H54 (cell line): ENCODE measurements around the gene KIAA0040.
"Not testable (repeated sequence)": the region's sequence is repeated elsewhere in the genome, so short reads cannot be mapped to it uniquely, and the experiment has no call there.

Experiments
- DNase-seq: peaks from one replicate; pipeline ENCODE4 v3.0.0; 2011; ENCODE audit warnings: low spot score, mixed read lengths; ENCODE audit not compliant: insufficient read length
- FAIRE-seq: peaks from 3 replicates; lab custom pipeline; 2011; peaks lifted over from hg19 to GRCh38; lab: Jason Lieb, UNC
- POLR2A ChIP-seq: IDR thresholded peaks from 2 replicates; pipeline ENCODE4 v1.6.1; 2011; ENCODE audit warnings: low read depth, mild to moderate bottlenecking, low read length

KIAA0040 gene

DNA sequence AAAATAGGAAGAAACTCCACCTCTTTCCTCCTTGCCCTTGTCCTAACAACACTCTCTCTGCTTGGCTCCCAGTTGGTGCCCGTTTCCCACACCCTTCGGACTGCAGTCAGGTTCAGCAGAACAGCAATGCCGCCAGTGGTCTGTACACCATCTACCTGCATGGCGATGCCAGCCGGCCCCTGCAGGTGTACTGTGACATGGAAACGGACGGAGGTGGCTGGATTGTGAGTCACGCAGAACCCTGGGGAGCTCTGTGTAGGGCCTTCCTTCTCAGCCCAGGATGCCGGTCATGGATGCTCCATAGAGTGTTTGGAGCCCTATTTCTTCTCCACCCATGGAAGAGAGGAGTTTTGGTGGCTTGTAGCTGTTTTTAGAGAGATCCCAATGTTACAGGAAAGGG, 64.1 kb downstream of the KIAA0040 start:
- no peak for FAIRE-seq
- TF ChIP-seq POLR2A, result no peak
- no peak for DNase-seq

DNA sequence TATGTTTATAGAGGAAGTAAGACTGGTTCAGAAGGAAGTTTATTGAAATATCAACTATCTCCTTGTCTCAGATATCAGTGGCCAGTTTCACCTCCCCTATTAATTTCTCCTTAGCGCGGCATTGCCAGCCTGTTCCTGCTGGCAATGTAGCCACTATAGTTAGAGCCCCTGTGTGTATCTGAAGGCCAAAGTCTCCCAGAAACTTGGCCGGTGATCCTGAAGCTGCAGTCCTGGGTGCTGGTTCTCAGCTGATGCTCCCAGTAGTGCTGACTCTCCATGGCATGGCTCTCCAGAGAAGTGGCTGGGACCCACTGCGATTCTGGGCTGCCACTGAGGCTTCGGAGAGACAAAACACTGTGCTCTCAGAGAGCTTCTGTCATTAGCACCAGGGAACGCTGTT, 65.0 kb downstream of the KIAA0040 start:
- no peak for DNase-seq
- FAIRE-seq, result no peak
- no peak for TF ChIP-seq POLR2A

GRCh38 chr1:175126347-175126746, 66.2 kb downstream of the KIAA0040 start:
- FAIRE-seq (no peak), DNase-seq (no peak)
- TF ChIP-seq POLR2A, result no peak

GRCh38 chr1:175124861-175125260, 67.7 kb downstream of the KIAA0040 start:
- no peak for DNase-seq
- no peak for TF ChIP-seq POLR2A
- no peak for FAIRE-seq

- no peak for DNase-seq
- FAIRE-seq, result no peak
- TF ChIP-seq POLR2A, result no peak
Measured at GRCh38 chr1:175120511-175120910, 72.1 kb downstream of the KIAA0040 start.

GRCh38 chr1:175118375-175119367, 73.9 kb downstream of the KIAA0040 start:
- DNase-seq, result no peak
- TF ChIP-seq POLR2A, result no peak
- FAIRE-seq, result no peak

GRCh38 chr1:175116903-175117302, 75.7 kb downstream of the KIAA0040 start:
- FAIRE-seq (no peak), DNase-seq (no peak)
- TF ChIP-seq POLR2A, result no peak

DNA sequence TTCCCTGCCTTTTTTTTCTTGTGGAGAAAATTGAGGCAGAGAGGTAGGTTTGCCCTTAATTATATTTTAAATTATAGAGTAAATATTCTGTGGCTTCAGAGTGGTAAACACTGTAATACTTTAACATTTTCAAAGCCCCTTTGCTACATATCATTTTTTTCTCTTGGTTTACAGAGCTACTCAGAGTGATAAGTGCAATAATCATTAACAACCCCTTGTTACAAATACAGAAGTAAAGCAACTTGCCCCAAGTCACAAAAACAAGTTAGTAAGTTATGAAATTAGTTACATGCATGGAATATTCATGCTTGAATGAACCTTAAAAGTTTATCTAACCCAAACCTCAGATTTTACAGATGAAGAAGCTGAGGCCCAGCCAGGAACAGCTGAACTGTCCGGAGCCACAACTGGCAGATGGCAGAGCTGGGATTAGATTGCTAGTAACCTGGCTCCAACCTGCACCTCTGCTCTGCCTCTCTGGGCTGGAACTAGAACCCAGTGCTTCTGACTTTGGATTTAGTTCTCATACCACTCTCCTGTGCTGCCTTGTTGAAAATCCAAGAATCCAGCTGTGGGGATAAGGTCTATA, 76.3 kb downstream of the KIAA0040 start:
- FAIRE-seq (no peak), DNase-seq (no peak)
- no peak for TF ChIP-seq POLR2A

GRCh38 chr1:175114996-175115395, 77.6 kb downstream of the KIAA0040 start:
- TF ChIP-seq POLR2A, result no peak
- DNase-seq (no peak), FAIRE-seq (no peak)

DNA sequence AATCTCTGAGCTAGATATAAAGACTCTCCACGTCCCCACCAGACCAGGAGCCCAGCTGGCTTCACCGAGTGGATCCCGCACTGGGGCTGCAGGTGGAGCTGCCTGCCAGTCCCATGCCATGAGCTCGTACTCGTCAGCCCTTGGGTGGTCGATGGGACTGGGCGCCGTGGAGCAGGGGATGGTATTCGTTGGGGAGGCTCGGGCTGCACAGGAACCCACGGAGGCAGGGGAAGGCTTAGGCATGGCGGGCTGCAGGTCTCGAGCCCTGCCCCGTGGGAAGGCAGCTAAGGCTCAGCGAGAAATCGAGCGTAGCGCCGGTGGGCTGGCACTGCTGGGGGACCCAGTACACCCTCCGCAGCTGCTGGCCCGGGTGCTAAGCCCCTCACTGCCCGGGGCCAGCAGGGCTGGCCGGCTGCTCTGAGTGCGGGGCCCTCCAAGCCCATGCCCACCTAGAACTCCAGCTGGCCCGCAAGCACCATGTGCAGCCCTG, 84.2 kb downstream of the KIAA0040 start:
- not testable (repeated sequence) for DNase-seq, FAIRE-seq
